Measurements from ENCODE around the gene DDX1. TPM values are rescaled to one million over a fixed set of nuclear protein-coding genes. Genes with fewer than 3 reads are reported as not detected.
"Not testable (repeated sequence)": the region's sequence is repeated elsewhere in the genome, so short reads cannot be mapped to it uniquely, and the experiment has no call there.

The DDX1 gene
- total RNA-seq, 1 donor from 2014 or later = 60.4 TPM

DNA sequence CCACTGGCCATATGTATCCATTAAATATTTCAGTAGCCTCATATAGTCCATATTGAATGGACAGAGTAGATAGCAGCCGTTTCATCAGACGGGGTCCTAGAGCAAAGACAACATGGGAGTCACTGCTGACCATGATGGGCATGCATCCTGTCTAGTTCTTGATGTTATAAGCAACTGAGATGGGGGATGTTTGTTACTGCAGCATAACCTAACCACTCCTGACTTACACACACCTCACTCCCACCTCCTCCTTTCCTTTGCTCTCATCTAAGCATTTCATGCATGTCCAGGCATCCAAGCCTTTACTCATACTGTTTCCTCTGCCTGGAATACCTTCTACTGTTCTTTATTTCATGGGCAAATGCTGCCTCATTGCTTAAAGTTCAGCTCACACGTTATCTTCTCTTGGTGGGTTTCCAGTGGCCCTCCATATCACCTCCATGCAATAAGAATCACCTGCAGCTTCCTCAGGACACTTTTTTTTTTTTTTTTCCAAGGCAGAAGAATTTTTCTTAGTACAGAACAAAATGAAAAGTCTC lies 87.8 kb downstream of the DDX1 start:
- no peak overlapping the region for H3K4me3 ChIP-seq
- no peaks in the 10 kb centered on the region for H3K4me1 ChIP-seq
- no peaks in the 10 kb centered on the region for H3K27me3 ChIP-seq (ENCODE audit: low read depth)
- no peaks in the 10 kb centered on the region for H3K36me3 ChIP-seq
- H3K9me3 ChIP-seq = no peaks in the 10 kb centered on the region
- ATAC-seq = no peak
- TF ChIP-seq, protein P1, sequence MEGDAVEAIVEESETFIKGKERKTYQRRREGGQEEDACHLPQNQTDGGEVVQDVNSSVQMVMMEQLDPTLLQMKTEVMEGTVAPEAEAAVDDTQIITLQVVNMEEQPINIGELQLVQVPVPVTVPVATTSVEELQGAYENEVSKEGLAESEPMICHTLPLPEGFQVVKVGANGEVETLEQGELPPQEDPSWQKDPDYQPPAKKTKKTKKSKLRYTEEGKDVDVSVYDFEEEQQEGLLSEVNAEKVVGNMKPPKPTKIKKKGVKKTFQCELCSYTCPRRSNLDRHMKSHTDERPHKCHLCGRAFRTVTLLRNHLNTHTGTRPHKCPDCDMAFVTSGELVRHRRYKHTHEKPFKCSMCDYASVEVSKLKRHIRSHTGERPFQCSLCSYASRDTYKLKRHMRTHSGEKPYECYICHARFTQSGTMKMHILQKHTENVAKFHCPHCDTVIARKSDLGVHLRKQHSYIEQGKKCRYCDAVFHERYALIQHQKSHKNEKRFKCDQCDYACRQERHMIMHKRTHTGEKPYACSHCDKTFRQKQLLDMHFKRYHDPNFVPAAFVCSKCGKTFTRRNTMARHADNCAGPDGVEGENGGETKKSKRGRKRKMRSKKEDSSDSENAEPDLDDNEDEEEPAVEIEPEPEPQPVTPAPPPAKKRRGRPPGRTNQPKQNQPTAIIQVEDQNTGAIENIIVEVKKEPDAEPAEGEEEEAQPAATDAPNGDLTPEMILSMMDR (IDR thresholded peaks at IDR 0.05) = no peak
- intact Hi-C loops (cut with DNase I) = no loop called here
- DNase-seq = no peak
- H3K27ac ChIP-seq = no peak overlapping the region

DNA sequence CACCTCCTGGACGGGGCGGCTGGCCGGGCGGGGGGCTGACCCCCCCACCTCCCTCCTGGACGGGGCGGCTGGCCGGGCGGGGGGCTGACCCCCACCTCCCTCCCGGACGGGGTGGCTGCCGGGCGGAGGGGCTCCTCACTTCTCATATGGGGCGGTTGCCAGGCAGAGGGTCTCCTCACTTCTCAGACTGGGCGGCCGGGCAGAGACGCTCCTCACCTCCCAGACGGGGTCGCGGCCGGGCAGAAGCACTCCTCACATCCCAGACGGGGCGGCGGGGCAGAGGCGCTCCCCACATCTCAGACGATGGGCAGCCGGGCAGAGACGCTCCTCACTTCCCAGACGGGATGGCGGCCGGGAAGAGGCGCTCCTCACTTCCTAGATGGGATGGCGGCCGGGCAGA lies 88.5 kb downstream of the DDX1 start:
- H3K9me3 ChIP-seq; H3K4me3 ChIP-seq; H3K36me3 ChIP-seq; H3K27ac ChIP-seq; DNase-seq; intact Hi-C loops (cut with DNase I); ATAC-seq; H3K4me1 ChIP-seq; H3K27me3 ChIP-seq (ENCODE audit: low read depth): not testable (repeated sequence)

Other genes starting within 250 kb of the DDX1 start
- gene NBAS, start 30.5 kb upstream of the DDX1 start, total RNA-seq = 42.4 TPM